Activated CD8-positive, alpha-beta T cell treated with anti-CD3 and anti-CD28 coated beads, Interleukin-2, amount 10 ng/mL, durations not matched to agents 7 days and 5 days (primary cell): Measurements from ENCODE around the gene GALNS. TPM values are rescaled to one million over a fixed set of nuclear protein-coding genes. Genes with fewer than 3 reads are reported as not detected.
"Not testable (repeated sequence)": the region's sequence is repeated elsewhere in the genome, so short reads cannot be mapped to it uniquely, and the experiment has no call there.

Experiments
- ATAC-seq: fragments of 150-1000 bp; cut with Tn5 transposase; one replicate; pipeline ENCODE4 v1.10.0; 2021; ENCODE audit warnings: moderate library complexity
- CTCF ChIA-PET: fragments of 350-600 bp; sonication (Branson Sonifier 250); formaldehyde crosslinking; loops from one replicate; lab custom pipeline; 2021; ENCODE audit warnings: antibody characterized with exemption; lab: Charles Lee
- POLR2A ChIA-PET: fragments of 350-600 bp; sonication (Branson Sonifier 250); formaldehyde crosslinking; loops from one replicate; lab custom pipeline; 2021; ENCODE audit warnings: antibody characterized with exemption; lab: Charles Lee
- DNase-seq: peaks from one replicate; pipeline ENCODE4 v3.0.0-alpha.2; 2020
- H3K27ac Mint-ChIP-seq: one replicate; pipeline ENCODE4 v1.8.0; 2021; ENCODE audit warnings: mild to moderate bottlenecking, mixed read lengths
- H3K27me3 Mint-ChIP-seq: one replicate; pipeline ENCODE4 v1.8.0; 2021; ENCODE audit warnings: low read depth, mixed read lengths
- H3K36me3 Mint-ChIP-seq: one replicate; pipeline ENCODE4 v1.8.0; 2021; ENCODE audit warnings: low read depth, mixed read lengths
- H3K4me1 Mint-ChIP-seq: one replicate; pipeline ENCODE4 v1.8.0; 2021; ENCODE audit warnings: low read depth, mixed read lengths
- H3K4me3 Mint-ChIP-seq: one replicate; pipeline ENCODE4 v1.8.0; 2021; ENCODE audit warnings: mild to moderate bottlenecking, mixed read lengths
- H3K9me3 Mint-ChIP-seq: one replicate; pipeline ENCODE4 v1.8.0; 2022; ENCODE audit warnings: mixed read lengths; ENCODE audit not compliant: insufficient read depth
- total RNA-seq, 2 experiments: library from RNA; stranded (reverse); gene quantifications; one replicate each; pipeline ENCODE4 v1.2.3, GENCODE V29; 2021

The GALNS gene
- total RNA-seq, 2 experiments from 2014 or later: 31.1 to 33.3 TPM

GRCh38 chr16:88825146-88825545 lies 31.6 kb downstream of the GALNS start:
- H3K27me3 Mint-ChIP-seq: no peaks in the 10 kb centered on the region
- POLR2A ChIA-PET: no interaction called here
- H3K27ac Mint-ChIP-seq: no peak overlapping the region
- CTCF ChIA-PET: no interaction called here
- H3K9me3 Mint-ChIP-seq: no peaks in the 10 kb centered on the region
- H3K4me3 Mint-ChIP-seq: no peak overlapping the region
- H3K36me3 Mint-ChIP-seq: no peaks in the 10 kb centered on the region
- H3K4me1 Mint-ChIP-seq: no peaks in the 10 kb centered on the region
- ATAC-seq: no peak
- DNase-seq: no peak

- no peak for DNase-seq
- Mint-ChIP-seq H3K4me3 (no peak overlapping the region), H3K9me3 (no peaks in the 10 kb centered on the region), H3K27me3 (no peaks in the 10 kb centered on the region), H3K27ac (no peak overlapping the region), H3K36me3 (no peaks in the 10 kb centered on the region), H3K4me1 (no peaks in the 10 kb centered on the region)
- ChIA-PET CTCF (no interaction called here), POLR2A (no interaction called here)
- ATAC-seq: no peak
Measured at GRCh38 chr16:88824256-88825077, 32.3 kb downstream of the GALNS start.

- DNase-seq, H3K27me3 Mint-ChIP-seq, POLR2A ChIA-PET, ATAC-seq, H3K4me3 Mint-ChIP-seq, H3K9me3 Mint-ChIP-seq, H3K36me3 Mint-ChIP-seq, H3K27ac Mint-ChIP-seq, H3K4me1 Mint-ChIP-seq: not testable (repeated sequence)
- CTCF ChIA-PET: interaction anchor here (1.8 kb wide), 1 partner anchor 34 kb away, joined by 4 read pairs; no protein-coding TSS in a partner anchor
Measured at GRCh38 chr16:88823646-88824045, 33.1 kb downstream of the GALNS start.

GRCh38 chr16:88822281-88823040 lies 34.3 kb downstream of the GALNS start:
- no peak overlapping the region for H3K27ac Mint-ChIP-seq
- H3K9me3 Mint-ChIP-seq: no peaks in the 10 kb centered on the region
- H3K27me3 Mint-ChIP-seq: no peaks in the 10 kb centered on the region
- no peaks in the 10 kb centered on the region for H3K36me3 Mint-ChIP-seq
- ATAC-seq: no peak
- POLR2A ChIA-PET: no interaction called here
- CTCF ChIA-PET: interaction anchor here (1.8 kb wide), 1 partner anchor 35 kb away, joined by 4 read pairs; no protein-coding TSS in a partner anchor
- no peak overlapping the region for H3K4me3 Mint-ChIP-seq
- DNase-seq: no peak
- H3K4me1 Mint-ChIP-seq: no peaks in the 10 kb centered on the region

GRCh38 chr16:88821168-88821850 lies 35.4 kb downstream of the GALNS start:
- H3K27me3 Mint-ChIP-seq: no peaks in the 10 kb centered on the region
- POLR2A ChIA-PET: no interaction called here
- CTCF ChIA-PET: no interaction called here
- no peaks in the 10 kb centered on the region for H3K9me3 Mint-ChIP-seq
- H3K4me3 Mint-ChIP-seq: no peak overlapping the region
- no peak overlapping the region for H3K27ac Mint-ChIP-seq
- no peaks in the 10 kb centered on the region for H3K4me1 Mint-ChIP-seq
- no peak for DNase-seq
- no peaks in the 10 kb centered on the region for H3K36me3 Mint-ChIP-seq
- no peak for ATAC-seq

GRCh38 chr16:88820385-88821025 lies 36.2 kb downstream of the GALNS start:
- no peaks in the 10 kb centered on the region for H3K4me1 Mint-ChIP-seq
- no peaks in the 10 kb centered on the region for H3K27me3 Mint-ChIP-seq
- H3K4me3 Mint-ChIP-seq: no peak overlapping the region
- POLR2A ChIA-PET: no interaction called here
- no peak for ATAC-seq
- no peak overlapping the region for H3K27ac Mint-ChIP-seq
- H3K9me3 Mint-ChIP-seq: no peaks in the 10 kb centered on the region
- H3K36me3 Mint-ChIP-seq: no peaks in the 10 kb centered on the region
- CTCF ChIA-PET: no interaction called here
- no peak for DNase-seq

- Mint-ChIP-seq H3K27ac (no peak overlapping the region), H3K4me1 (no peaks in the 10 kb centered on the region), H3K9me3 (no peaks in the 10 kb centered on the region), H3K27me3 (no peaks in the 10 kb centered on the region), H3K4me3 (no peak overlapping the region), H3K36me3 (no peaks in the 10 kb centered on the region)
- ATAC-seq (no peak), DNase-seq (no peak)
- POLR2A ChIA-PET: interaction anchor here (0.9 kb wide), 1 partner anchor 39 kb away, joined by 3 read pairs; no protein-coding TSS in a partner anchor
- CTCF ChIA-PET: interaction anchor here (1.3 to 2.8 kb wide), 2 partner anchors 38 to 397 kb away, joined by 3 to 12 read pairs; partner anchors contain the start of genes GALNS and TRAPPC2L
Measured at GRCh38 chr16:88819126-88819525, 37.6 kb downstream of the GALNS start.

- DNase-seq (no peak), ATAC-seq (no peak)
- POLR2A ChIA-PET: interaction anchor here (0.9 kb wide), 1 partner anchor 39 kb away, joined by 3 read pairs; no protein-coding TSS in a partner anchor
- H3K36me3 Mint-ChIP-seq: no peaks in the 10 kb centered on the region
- no peak overlapping the region for H3K4me3 Mint-ChIP-seq
- no peaks in the 10 kb centered on the region for H3K27me3 Mint-ChIP-seq
- H3K9me3 Mint-ChIP-seq: no peaks in the 10 kb centered on the region
- H3K27ac Mint-ChIP-seq: no peak overlapping the region
- CTCF ChIA-PET: interaction anchor here (1.3 to 2.8 kb wide), 2 partner anchors 39 to 398 kb away, joined by 3 to 12 read pairs; partner anchors contain the start of genes GALNS and TRAPPC2L
- peaks cover 3% of the 10 kb centered on the region for H3K4me1 Mint-ChIP-seq
Measured at GRCh38 chr16:88818575-88818874, 38.2 kb downstream of the GALNS start.

GRCh38 chr16:88817785-88818574 lies 38.8 kb downstream of the GALNS start:
- Mint-ChIP-seq H3K4me3 (no peak overlapping the region), H3K36me3 (no peaks in the 10 kb centered on the region), H3K27me3 (no peaks in the 10 kb centered on the region), H3K9me3 (no peaks in the 10 kb centered on the region), H3K27ac (no peak overlapping the region), H3K4me1 (peaks cover 4% of the 10 kb centered on the region)
- ChIA-PET CTCF (interaction anchor here (1.3 to 2.8 kb wide), 2 partner anchors 40 to 398 kb away, joined by 3 to 12 read pairs; partner anchors contain the start of genes GALNS and TRAPPC2L), POLR2A (interaction anchor here (0.9 kb wide), 1 partner anchor 40 kb away, joined by 3 read pairs; no protein-coding TSS in a partner anchor)
- ATAC-seq (no peak), DNase-seq (no peak)

- H3K36me3 Mint-ChIP-seq: no peaks in the 10 kb centered on the region
- DNase-seq: no peak
- no peak for ATAC-seq
- no peaks in the 10 kb centered on the region for H3K27me3 Mint-ChIP-seq
- peaks cover 8% of the 10 kb centered on the region for H3K4me1 Mint-ChIP-seq
- no peak overlapping the region for H3K27ac Mint-ChIP-seq
- CTCF ChIA-PET: interaction anchor here (1.1 to 2.8 kb wide), 2 partner anchors 41 to 399 kb away, joined by 4 to 12 read pairs; partner anchors contain the start of genes GALNS and TRAPPC2L
- POLR2A ChIA-PET: no interaction called here
- H3K4me3 Mint-ChIP-seq: no peak overlapping the region
- H3K9me3 Mint-ChIP-seq: no peaks in the 10 kb centered on the region
Measured at GRCh38 chr16:88816736-88817535, 39.8 kb downstream of the GALNS start.
